Measurements from ENCODE around the gene RFX4.
"Not testable (repeated sequence)": the region's sequence is repeated elsewhere in the genome, so short reads cannot be mapped to it uniquely, and the experiment has no call there.

RFX4 gene

DNA sequence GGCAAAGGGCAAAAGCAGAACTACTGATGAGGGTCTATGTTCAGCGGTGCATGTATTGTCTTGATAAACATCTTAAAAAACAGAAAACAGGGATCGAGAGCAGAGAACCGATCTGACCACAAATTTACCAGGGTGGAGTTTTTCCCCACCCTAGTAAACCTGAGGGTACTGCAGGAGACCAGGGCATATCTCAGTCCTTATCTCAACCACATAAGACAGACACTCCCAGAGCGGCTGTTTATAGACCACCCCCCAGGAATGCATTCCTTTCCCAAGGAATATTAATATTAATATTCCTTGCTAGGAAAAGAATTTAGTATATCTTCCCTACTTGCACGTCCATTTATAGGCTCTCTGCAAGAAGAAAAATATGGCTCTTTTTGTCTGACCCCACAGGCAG lies 37.8 kb downstream of the RFX4 start:
- H3K27me3 ChIP-seq (ENCODE audit: control insufficient read depth in 2 of 2, insufficient read depth in 2 of 2, low read length in 2 of 2); H3K4me3 ChIP-seq (ENCODE audit: low read length in 2 of 2); H3K4me1 ChIP-seq (ENCODE audit: control insufficient read depth in 2 of 2, insufficient read depth in 2 of 2, low read length in 2 of 2); H3K9ac ChIP-seq (ENCODE audit: low read depth in 1 of 2, low read length in 2 of 2); H3K36me3 ChIP-seq (ENCODE audit: control insufficient read depth in 2 of 2, insufficient read depth in 2 of 2, low read length in 2 of 2); H3K27ac ChIP-seq (ENCODE audit: low read depth in 2 of 2, low read length in 2 of 2); H3K9me3 ChIP-seq (ENCODE audit: control insufficient read depth in 2 of 2, low read length in 2 of 2): not testable (repeated sequence)

DNA sequence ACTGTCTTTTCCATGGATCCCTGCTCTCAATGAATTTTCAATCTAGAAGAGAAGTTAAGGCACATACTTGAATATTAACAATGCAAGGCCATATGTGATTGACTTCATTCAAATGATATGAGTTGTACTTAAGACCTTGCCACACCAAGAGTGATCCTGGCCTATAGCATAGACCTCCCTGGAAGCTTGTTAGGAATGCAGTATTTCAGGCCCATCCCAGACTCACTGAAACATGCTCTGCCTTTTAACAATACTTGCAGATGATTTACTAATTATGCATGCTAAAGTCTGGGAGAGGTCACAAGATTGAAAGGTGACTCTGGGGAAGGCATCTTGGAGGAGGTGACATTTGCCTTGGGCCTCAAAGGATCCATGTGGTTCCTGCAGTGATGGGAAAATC lies 43.2 kb downstream of the RFX4 start:
- H3K9me3 ChIP-seq (ENCODE audit: control insufficient read depth in 2 of 2, low read length in 2 of 2) = no peaks in the 10 kb centered on the region
- no peak overlapping the region for H3K27ac ChIP-seq (ENCODE audit: low read depth in 2 of 2, low read length in 2 of 2)
- H3K9ac ChIP-seq (ENCODE audit: low read depth in 1 of 2, low read length in 2 of 2) = no peak overlapping the region
- no peaks in the 10 kb centered on the region for H3K4me1 ChIP-seq (ENCODE audit: control insufficient read depth in 2 of 2, insufficient read depth in 2 of 2, low read length in 2 of 2)
- H3K4me3 ChIP-seq (ENCODE audit: low read length in 2 of 2) = no peak overlapping the region
- no peaks in the 10 kb centered on the region for H3K27me3 ChIP-seq (ENCODE audit: control insufficient read depth in 2 of 2, insufficient read depth in 2 of 2, low read length in 2 of 2)
- no peaks in the 10 kb centered on the region for H3K36me3 ChIP-seq (ENCODE audit: control insufficient read depth in 2 of 2, insufficient read depth in 2 of 2, low read length in 2 of 2)

DNA sequence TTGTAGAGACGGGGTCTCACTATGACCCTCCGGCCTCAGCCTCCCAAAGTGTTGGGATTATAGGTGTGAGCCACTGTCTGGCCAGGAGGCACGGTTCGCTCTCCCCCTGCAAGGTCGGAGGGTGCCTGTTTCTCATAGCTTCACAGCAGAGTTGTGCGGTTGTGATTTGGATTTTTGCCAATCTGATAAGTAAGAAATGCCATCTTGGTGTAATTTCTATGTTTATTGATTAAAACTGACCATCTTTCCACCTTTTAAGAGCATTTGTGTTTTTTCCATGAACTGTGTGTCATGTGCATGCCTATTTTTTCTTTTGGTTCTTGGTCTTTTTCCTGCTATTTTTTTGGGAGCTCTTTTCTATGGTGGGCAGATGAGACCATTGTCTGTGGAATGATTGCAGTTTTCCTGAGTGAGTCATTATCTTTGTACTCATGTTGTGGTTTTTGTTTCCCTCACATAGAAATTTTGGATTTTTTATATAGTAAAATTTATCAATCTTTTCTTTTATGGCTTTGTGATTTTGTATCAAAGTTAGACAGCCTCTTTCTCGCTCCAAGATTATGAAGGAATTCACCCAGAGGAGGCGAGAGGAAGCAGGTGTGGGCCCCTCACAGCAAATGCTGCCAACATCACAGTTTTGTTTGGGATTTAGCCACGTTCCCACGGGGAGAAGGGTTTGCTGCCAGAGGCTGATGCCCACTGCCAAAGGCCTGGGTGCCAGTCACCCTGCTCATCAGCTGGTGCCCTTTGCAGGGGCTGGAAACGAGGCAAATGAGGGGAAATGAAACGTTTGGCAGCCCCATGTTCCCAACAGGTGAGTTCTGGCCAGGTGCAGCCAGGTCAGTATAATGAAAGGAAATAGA lies 47.2 kb downstream of the RFX4 start:
- Histone ChIP-seq H3K9me3 (ENCODE audit: control insufficient read depth in 2 of 2, low read length in 2 of 2) (no peaks in the 10 kb centered on the region), H3K4me3 (ENCODE audit: low read length in 2 of 2) (no peak overlapping the region), H3K27ac (ENCODE audit: low read depth in 2 of 2, low read length in 2 of 2) (no peak overlapping the region), H3K36me3 (ENCODE audit: control insufficient read depth in 2 of 2, insufficient read depth in 2 of 2, low read length in 2 of 2) (no peaks in the 10 kb centered on the region), H3K4me1 (ENCODE audit: control insufficient read depth in 2 of 2, insufficient read depth in 2 of 2, low read length in 2 of 2) (no peaks in the 10 kb centered on the region), H3K9ac (ENCODE audit: low read depth in 1 of 2, low read length in 2 of 2) (no peak overlapping the region), H3K27me3 (ENCODE audit: control insufficient read depth in 2 of 2, insufficient read depth in 2 of 2, low read length in 2 of 2) (no peaks in the 10 kb centered on the region)

DNA sequence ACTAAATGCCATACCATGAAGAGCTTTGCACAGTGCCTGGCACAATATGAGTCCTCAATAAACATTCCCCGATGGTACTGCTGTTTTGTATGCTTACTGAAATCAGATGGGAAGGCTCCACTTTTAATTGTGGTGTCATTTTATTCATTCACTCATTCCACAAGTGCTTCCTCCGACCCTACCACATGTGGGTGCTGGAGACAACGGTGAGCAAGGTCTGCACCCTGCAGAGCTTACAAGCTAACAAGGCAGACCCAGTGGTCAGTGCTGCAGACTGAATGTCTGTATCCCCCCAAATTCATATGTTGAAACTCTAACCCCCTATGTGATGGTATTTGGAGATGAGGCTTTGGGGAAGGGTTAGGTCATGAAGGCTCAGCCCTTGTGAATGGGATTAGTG lies 48.3 kb downstream of the RFX4 start:
- Histone ChIP-seq H3K9ac (ENCODE audit: low read depth in 1 of 2, low read length in 2 of 2) (no peak overlapping the region), H3K27ac (ENCODE audit: low read depth in 2 of 2, low read length in 2 of 2) (no peak overlapping the region), H3K4me1 (ENCODE audit: control insufficient read depth in 2 of 2, insufficient read depth in 2 of 2, low read length in 2 of 2) (no peaks in the 10 kb centered on the region), H3K36me3 (ENCODE audit: control insufficient read depth in 2 of 2, insufficient read depth in 2 of 2, low read length in 2 of 2) (no peaks in the 10 kb centered on the region), H3K9me3 (ENCODE audit: control insufficient read depth in 2 of 2, low read length in 2 of 2) (no peaks in the 10 kb centered on the region), H3K27me3 (ENCODE audit: control insufficient read depth in 2 of 2, insufficient read depth in 2 of 2, low read length in 2 of 2) (no peaks in the 10 kb centered on the region), H3K4me3 (ENCODE audit: low read length in 2 of 2) (no peak overlapping the region)

DNA sequence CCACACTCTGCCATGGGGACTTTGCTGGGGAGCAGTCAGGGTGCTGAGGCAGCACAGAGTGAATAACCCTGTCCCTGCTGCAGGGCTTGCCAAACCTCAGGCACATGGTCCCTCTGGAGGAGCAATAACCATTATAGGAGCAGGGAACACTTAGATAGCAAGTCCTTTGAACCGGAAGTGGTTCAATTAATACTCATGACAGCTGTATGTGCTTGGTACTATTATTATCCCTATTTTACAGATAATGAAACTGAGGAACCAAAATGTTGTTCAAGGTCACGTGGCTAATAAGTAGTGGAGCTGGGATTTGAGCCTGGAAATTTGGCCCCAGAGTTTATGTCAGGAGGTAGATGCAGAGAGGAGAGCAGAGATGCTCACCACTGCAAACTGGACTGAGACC lies 49.0 kb downstream of the RFX4 start:
- H3K27me3 ChIP-seq (ENCODE audit: control insufficient read depth in 2 of 2, insufficient read depth in 2 of 2, low read length in 2 of 2) = no peaks in the 10 kb centered on the region
- H3K36me3 ChIP-seq (ENCODE audit: control insufficient read depth in 2 of 2, insufficient read depth in 2 of 2, low read length in 2 of 2) = no peaks in the 10 kb centered on the region
- H3K27ac ChIP-seq (ENCODE audit: low read depth in 2 of 2, low read length in 2 of 2) = no peak overlapping the region
- no peaks in the 10 kb centered on the region for H3K9me3 ChIP-seq (ENCODE audit: control insufficient read depth in 2 of 2, low read length in 2 of 2)
- H3K4me3 ChIP-seq (ENCODE audit: low read length in 2 of 2) = no peak overlapping the region
- no peaks in the 10 kb centered on the region for H3K4me1 ChIP-seq (ENCODE audit: control insufficient read depth in 2 of 2, insufficient read depth in 2 of 2, low read length in 2 of 2)
- no peak overlapping the region for H3K9ac ChIP-seq (ENCODE audit: low read depth in 1 of 2, low read length in 2 of 2)

DNA sequence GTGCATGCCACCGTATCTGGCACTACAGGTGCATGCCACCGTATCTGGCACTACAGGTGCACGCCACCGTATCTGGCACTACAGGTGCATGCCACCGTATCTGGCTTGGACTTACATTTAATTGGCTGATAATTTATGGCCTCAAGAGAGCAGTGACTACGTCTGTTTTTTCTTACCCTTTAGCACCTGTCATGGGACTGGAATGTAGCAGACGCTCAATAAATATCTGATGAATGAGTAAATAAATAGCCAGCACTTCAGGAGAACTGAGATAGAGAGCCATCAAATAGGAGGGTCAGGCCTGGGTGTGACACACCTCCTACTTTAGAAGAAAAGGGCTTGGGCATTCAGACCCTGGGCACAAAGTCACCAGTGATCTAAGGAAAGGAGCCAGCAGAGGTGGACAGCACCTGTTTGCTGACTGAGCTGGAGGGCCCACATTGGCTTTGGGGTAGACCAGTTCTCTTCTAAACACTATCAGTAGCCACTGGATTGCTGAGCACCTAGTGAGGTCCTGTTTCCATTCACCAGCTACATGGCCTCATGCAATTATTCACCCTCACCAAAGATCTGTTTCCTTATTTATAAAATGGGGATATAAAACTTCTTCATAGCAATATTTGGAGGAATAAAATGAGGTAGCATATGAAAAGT lies 50.1 kb downstream of the RFX4 start:
- H3K36me3 ChIP-seq (ENCODE audit: control insufficient read depth in 2 of 2, insufficient read depth in 2 of 2, low read length in 2 of 2) = no peaks in the 10 kb centered on the region
- H3K9ac ChIP-seq (ENCODE audit: low read depth in 1 of 2, low read length in 2 of 2) = no peak overlapping the region
- no peaks in the 10 kb centered on the region for H3K27me3 ChIP-seq (ENCODE audit: control insufficient read depth in 2 of 2, insufficient read depth in 2 of 2, low read length in 2 of 2)
- no peak overlapping the region for H3K27ac ChIP-seq (ENCODE audit: low read depth in 2 of 2, low read length in 2 of 2)
- H3K4me1 ChIP-seq (ENCODE audit: control insufficient read depth in 2 of 2, insufficient read depth in 2 of 2, low read length in 2 of 2) = no peaks in the 10 kb centered on the region
- no peak overlapping the region for H3K4me3 ChIP-seq (ENCODE audit: low read length in 2 of 2)
- no peaks in the 10 kb centered on the region for H3K9me3 ChIP-seq (ENCODE audit: control insufficient read depth in 2 of 2, low read length in 2 of 2)

DNA sequence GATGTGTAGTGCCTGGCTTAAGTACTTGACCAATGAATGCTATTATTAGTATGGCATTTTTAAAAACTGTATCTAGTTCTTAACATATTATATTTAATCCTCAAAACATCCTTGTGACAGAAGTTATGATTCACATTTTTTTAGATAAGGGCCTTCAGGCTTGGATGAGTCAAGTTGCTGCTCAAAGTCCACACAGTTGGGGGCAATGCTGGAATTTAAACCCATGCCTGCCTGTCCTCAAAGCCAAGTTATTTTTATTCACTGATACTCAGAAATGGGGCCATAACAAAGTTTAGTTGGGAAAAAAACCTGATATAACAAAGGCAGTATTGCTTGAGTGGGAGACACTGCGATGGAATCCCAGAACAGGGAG lies 50.6 kb downstream of the RFX4 start:
- Histone ChIP-seq H3K9me3 (ENCODE audit: control insufficient read depth in 2 of 2, low read length in 2 of 2) (no peaks in the 10 kb centered on the region), H3K27me3 (ENCODE audit: control insufficient read depth in 2 of 2, insufficient read depth in 2 of 2, low read length in 2 of 2) (no peaks in the 10 kb centered on the region), H3K4me1 (ENCODE audit: control insufficient read depth in 2 of 2, insufficient read depth in 2 of 2, low read length in 2 of 2) (no peaks in the 10 kb centered on the region), H3K9ac (ENCODE audit: low read depth in 1 of 2, low read length in 2 of 2) (no peak overlapping the region), H3K4me3 (ENCODE audit: low read length in 2 of 2) (no peak overlapping the region), H3K27ac (ENCODE audit: low read depth in 2 of 2, low read length in 2 of 2) (no peak overlapping the region), H3K36me3 (ENCODE audit: control insufficient read depth in 2 of 2, insufficient read depth in 2 of 2, low read length in 2 of 2) (no peaks in the 10 kb centered on the region)

DNA sequence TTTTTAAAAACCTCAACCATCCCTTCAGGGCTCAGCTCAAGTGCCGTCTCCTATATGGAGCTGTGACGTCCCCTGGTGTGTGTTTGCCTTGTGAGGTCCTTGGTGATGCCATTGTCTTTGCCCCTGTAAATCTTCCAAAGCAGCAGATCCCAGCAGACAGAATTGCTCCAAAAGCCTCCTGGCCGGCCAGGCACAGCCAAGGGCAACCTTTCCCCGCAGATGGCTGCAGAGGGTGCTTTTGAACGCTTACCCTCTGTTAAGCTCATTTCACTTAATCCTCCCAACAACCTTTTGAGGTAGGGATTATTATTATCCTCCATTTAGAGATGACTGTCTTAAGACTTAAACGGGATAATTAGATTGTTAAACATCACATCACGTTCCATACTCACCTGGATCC lies 51.4 kb downstream of the RFX4 start:
- H3K27me3 ChIP-seq (ENCODE audit: control insufficient read depth in 2 of 2, insufficient read depth in 2 of 2, low read length in 2 of 2) = no peaks in the 10 kb centered on the region

DNA sequence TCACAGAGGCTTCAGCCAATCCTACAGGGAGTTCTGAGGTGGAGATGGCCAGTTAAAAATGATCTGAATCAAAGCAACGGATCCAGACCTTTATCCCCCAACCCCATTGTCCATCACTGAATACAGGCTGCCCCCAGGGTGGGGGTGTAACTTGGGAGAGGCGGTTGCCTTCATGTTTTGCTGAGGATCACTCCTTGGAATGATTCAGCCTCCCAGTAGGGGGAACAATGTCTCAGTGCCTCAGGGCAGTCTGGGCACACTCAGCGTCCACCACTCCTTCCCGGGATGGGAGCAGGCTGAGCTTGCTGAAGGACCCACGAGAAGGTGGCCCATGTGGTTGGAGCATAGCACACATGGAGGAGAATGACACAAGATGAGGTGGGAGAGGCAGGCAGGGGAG lies 60.2 kb downstream of the RFX4 start:
- Histone ChIP-seq H3K9me3 (ENCODE audit: control insufficient read depth in 2 of 2, low read length in 2 of 2) (no peaks in the 10 kb centered on the region), H3K27ac (ENCODE audit: low read depth in 2 of 2, low read length in 2 of 2) (no peak overlapping the region), H3K36me3 (ENCODE audit: control insufficient read depth in 2 of 2, insufficient read depth in 2 of 2, low read length in 2 of 2) (no peaks in the 10 kb centered on the region), H3K9ac (ENCODE audit: low read depth in 1 of 2, low read length in 2 of 2) (no peak overlapping the region), H3K27me3 (ENCODE audit: control insufficient read depth in 2 of 2, insufficient read depth in 2 of 2, low read length in 2 of 2) (no peaks in the 10 kb centered on the region), H3K4me3 (ENCODE audit: low read length in 2 of 2) (no peak overlapping the region), H3K4me1 (ENCODE audit: control insufficient read depth in 2 of 2, insufficient read depth in 2 of 2, low read length in 2 of 2) (peaks cover 0 to 4% of the 10 kb centered on the region in 2 donors)

More for the DNA sequence above, 51.4 kb downstream of the RFX4 start:
- no peaks in the 10 kb centered on the region for H3K4me1 ChIP-seq (ENCODE audit: control insufficient read depth in 2 of 2, insufficient read depth in 2 of 2, low read length in 2 of 2)
- no peak overlapping the region for H3K4me3 ChIP-seq (ENCODE audit: low read length in 2 of 2)
- no peak overlapping the region for H3K9ac ChIP-seq (ENCODE audit: low read depth in 1 of 2, low read length in 2 of 2)
- H3K9me3 ChIP-seq (ENCODE audit: control insufficient read depth in 2 of 2, low read length in 2 of 2) = no peaks in the 10 kb centered on the region
- no peaks in the 10 kb centered on the region for H3K36me3 ChIP-seq (ENCODE audit: control insufficient read depth in 2 of 2, insufficient read depth in 2 of 2, low read length in 2 of 2)
- H3K27ac ChIP-seq (ENCODE audit: low read depth in 2 of 2, low read length in 2 of 2) = no peak overlapping the region

DNA sequence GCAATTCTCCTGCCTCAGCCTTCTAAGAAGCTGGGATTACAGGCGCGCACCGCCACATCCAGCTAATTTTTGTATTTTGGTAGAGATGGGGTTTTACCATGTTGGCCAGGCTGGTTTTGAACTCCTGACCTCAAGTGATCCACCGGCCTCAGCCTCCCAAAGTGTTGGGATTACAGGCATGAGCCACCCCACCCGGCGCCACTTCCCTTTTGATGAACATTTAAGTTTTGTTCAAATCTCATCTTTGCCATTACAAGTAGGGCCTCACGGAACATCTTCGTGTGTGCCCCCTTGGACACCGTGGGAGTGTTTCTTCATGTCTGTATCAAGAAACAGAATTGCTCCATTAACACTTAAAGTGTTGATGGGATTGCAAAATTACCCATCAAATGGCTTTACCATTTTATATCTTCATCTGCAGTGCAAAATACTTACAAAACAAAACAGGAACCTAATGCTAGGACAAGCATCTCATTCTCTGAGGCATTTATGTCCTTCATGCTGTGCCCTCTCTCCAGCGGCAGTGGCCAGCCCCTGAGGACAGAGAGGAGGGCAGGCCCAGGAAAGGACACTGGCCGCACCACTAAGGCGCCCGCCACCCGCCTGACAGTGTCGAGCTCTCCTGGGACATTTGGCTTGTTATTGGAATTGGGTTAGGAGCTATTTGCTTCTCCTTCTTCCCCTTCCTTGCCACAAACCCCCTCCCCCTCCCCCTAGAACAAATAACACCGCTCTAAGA lies 61.7 kb downstream of the RFX4 start:
- H3K27ac ChIP-seq (ENCODE audit: low read depth in 2 of 2, low read length in 2 of 2) = no peak overlapping the region
- H3K4me1 ChIP-seq (ENCODE audit: control insufficient read depth in 2 of 2, insufficient read depth in 2 of 2, low read length in 2 of 2) = peaks cover 3 to 4% of the 10 kb centered on the region in 2 donors
- no peak overlapping the region for H3K4me3 ChIP-seq (ENCODE audit: low read length in 2 of 2)
- no peaks in the 10 kb centered on the region for H3K27me3 ChIP-seq (ENCODE audit: control insufficient read depth in 2 of 2, insufficient read depth in 2 of 2, low read length in 2 of 2)
- H3K36me3 ChIP-seq (ENCODE audit: control insufficient read depth in 2 of 2, insufficient read depth in 2 of 2, low read length in 2 of 2) = no peaks in the 10 kb centered on the region
- H3K9me3 ChIP-seq (ENCODE audit: control insufficient read depth in 2 of 2, low read length in 2 of 2) = no peaks in the 10 kb centered on the region
- no peak overlapping the region for H3K9ac ChIP-seq (ENCODE audit: low read depth in 1 of 2, low read length in 2 of 2)
